ENCODE data around the gene PRLR.

Gene PRLR

GRCh38 chr5:35162848-35163709, 67.2 kb downstream of the PRLR start:
- in situ Hi-C loops (cut with MboI; ENCODE audit: low sequenced_read_pairs): no loop called here

GRCh38 chr5:35161652-35162273, 68.5 kb downstream of the PRLR start:
- in situ Hi-C loops (cut with MboI; ENCODE audit: low sequenced_read_pairs): no loop called here

- in situ Hi-C loops (cut with MboI; ENCODE audit: low sequenced_read_pairs): no loop called here
Measured at GRCh38 chr5:35160486-35161116, 69.7 kb downstream of the PRLR start.

- in situ Hi-C loops (cut with MboI; ENCODE audit: low sequenced_read_pairs): no loop called here
Measured at GRCh38 chr5:35159370-35159742, 70.9 kb downstream of the PRLR start.

- in situ Hi-C loops (cut with MboI; ENCODE audit: low sequenced_read_pairs): no loop called here
Measured at GRCh38 chr5:35158622-35159369, 71.5 kb downstream of the PRLR start.

GRCh38 chr5:35158204-35158603, 72.1 kb downstream of the PRLR start:
- in situ Hi-C loops (cut with MboI; ENCODE audit: low sequenced_read_pairs): no loop called here

GRCh38 chr5:35153375-35153932, 76.8 kb downstream of the PRLR start:
- in situ Hi-C loops (cut with MboI; ENCODE audit: low sequenced_read_pairs): no loop called here

- in situ Hi-C loops (cut with MboI; ENCODE audit: low sequenced_read_pairs): no loop called here
Measured at GRCh38 chr5:35152733-35153132, 77.6 kb downstream of the PRLR start.

- in situ Hi-C loops (cut with MboI; ENCODE audit: low sequenced_read_pairs): no loop called here
Measured at GRCh38 chr5:35151146-35151920, 79.0 kb downstream of the PRLR start.

- in situ Hi-C loops (cut with MboI; ENCODE audit: low sequenced_read_pairs): no loop called here
Measured at GRCh38 chr5:35149041-35149440, 81.2 kb downstream of the PRLR start.

- in situ Hi-C loops (cut with MboI; ENCODE audit: low sequenced_read_pairs): no loop called here
Measured at GRCh38 chr5:35146406-35146805, 83.9 kb downstream of the PRLR start.

GRCh38 chr5:35145691-35146317, 84.5 kb downstream of the PRLR start:
- in situ Hi-C loops (cut with MboI; ENCODE audit: low sequenced_read_pairs): no loop called here

- in situ Hi-C loops (cut with MboI; ENCODE audit: low sequenced_read_pairs): no loop called here
Measured at GRCh38 chr5:35145012-35145411, 85.3 kb downstream of the PRLR start.

- in situ Hi-C loops (cut with MboI; ENCODE audit: low sequenced_read_pairs): no loop called here
Measured at GRCh38 chr5:35143841-35144240, 86.4 kb downstream of the PRLR start.

GRCh38 chr5:35141739-35142138, 88.5 kb downstream of the PRLR start:
- in situ Hi-C loops (cut with MboI; ENCODE audit: low sequenced_read_pairs): no loop called here

GRCh38 chr5:35138232-35138631, 92.1 kb downstream of the PRLR start:
- in situ Hi-C loops (cut with MboI; ENCODE audit: low sequenced_read_pairs): no loop called here

GRCh38 chr5:35136386-35136785, 93.9 kb downstream of the PRLR start:
- in situ Hi-C loops (cut with MboI; ENCODE audit: low sequenced_read_pairs): no loop called here

GRCh38 chr5:35135239-35135700, 95.0 kb downstream of the PRLR start:
- in situ Hi-C loops (cut with MboI; ENCODE audit: low sequenced_read_pairs): no loop called here

- in situ Hi-C loops (cut with MboI; ENCODE audit: low sequenced_read_pairs): no loop called here
Measured at GRCh38 chr5:35134278-35135030, 95.8 kb downstream of the PRLR start.

Data from hTERT RPE-1 (cell line).